HepG2 (cell line): ENCODE measurements around the gene PLAGL2. TPM values are rescaled to one million over a fixed set of nuclear protein-coding genes. Genes with fewer than 3 reads are reported as not detected.
A peak's percentile ranks its signal among the peaks of the same experiment; 100 is the strongest.

ENCODE experiments used
- CSRNP1 ChIP-seq: sonication (generic); formaldehyde crosslinking; IDR thresholded peaks from 2 replicates; pipeline ENCODE4 v1.8.1; 2023; ENCODE audit warnings: mild to moderate bottlenecking, missing genetic modification reagents
- HDAC1 ChIP-seq: sonication (generic); formaldehyde crosslinking; IDR thresholded peaks from 2 replicates; pipeline ENCODE4 v1.5.1; 2020; ENCODE audit warnings: mild to moderate bottlenecking, missing genetic modification reagents
- NFKB2 ChIP-seq: sonication (generic); formaldehyde crosslinking; IDR thresholded peaks from 2 replicates; pipeline ENCODE4 v1.4.0; 2020; ENCODE audit warnings: missing genetic modification reagents, borderline replicate concordance
- RNF219 ChIP-seq: sonication (generic); formaldehyde crosslinking; IDR thresholded peaks from 2 replicates; pipeline ENCODE4 v1.5.0; 2020; ENCODE audit warnings: mild to moderate bottlenecking, missing genetic modification reagents
- SPEN ChIP-seq: sonication (generic); formaldehyde crosslinking; IDR thresholded peaks from 2 replicates; pipeline ENCODE4 v1.5.1; 2020; ENCODE audit warnings: low read depth, mild to moderate bottlenecking, missing genetic modification reagents
- ZBTB34 ChIP-seq: sonication (generic); formaldehyde crosslinking; IDR thresholded peaks from 2 replicates; pipeline ENCODE4 v1.8.0; 2022; ENCODE audit warnings: mild to moderate bottlenecking, missing genetic modification reagents
- ZFP37 ChIP-seq: sonication (generic); formaldehyde crosslinking; IDR thresholded peaks from 2 replicates; pipeline ENCODE4 v1.4.0; 2020; ENCODE audit warnings: missing genetic modification reagents, borderline replicate concordance
- ZFYVE20 ChIP-seq: sonication (generic); formaldehyde crosslinking; IDR thresholded peaks from 2 replicates; pipeline ENCODE4 v1.8.0; 2023; ENCODE audit warnings: low read depth, mild to moderate bottlenecking, moderate library complexity, missing genetic modification reagents, borderline replicate concordance
- ZNF446 ChIP-seq: sonication (generic); formaldehyde crosslinking; IDR thresholded peaks from 2 replicates; pipeline ENCODE4 v1.5.0; 2020; ENCODE audit warnings: mild to moderate bottlenecking, missing genetic modification reagents
- ZNF556 ChIP-seq: sonication (generic); formaldehyde crosslinking; IDR thresholded peaks from 2 replicates; pipeline ENCODE4 v1.4.0; 2020; ENCODE audit warnings: mild to moderate bottlenecking, missing genetic modification reagents, borderline replicate concordance
- ZNF614 ChIP-seq: IDR thresholded peaks from 2 replicates; pipeline ENCODE4 v1.6.1; 2018; ENCODE audit warnings: missing biosample characterization, missing genetic modification reagents, inconsistent platforms, borderline replicate concordance
- ZNF672 ChIP-seq: sonication (generic); formaldehyde crosslinking; IDR thresholded peaks from 2 replicates; pipeline ENCODE4 v1.8.1; 2022; ENCODE audit warnings: missing genetic modification reagents
- polyA plus RNA-seq, 8 experiments: library from polyadenylated mRNA; depleted of rRNA in 3 of 8; stranded (reverse) in 7 of 8; unstranded in 1 of 8; fragments of >200 nt; fragmentation: Illumina TruSeq in 4 of 8; extraction: Trizol in 4 of 8; gene quantifications; 2 replicates each; pipeline versions ENCODE4 v1.2.1 to v1.2.3, GENCODE V29; 2011 to 2016; ENCODE audit warnings: low read depth in 4 of 8, missing spikeins in 1 of 8, mixed read lengths in 1 of 8; ENCODE audit not compliant: insufficient read depth in 1 of 8
- total RNA-seq, 5 experiments: library from RNA; depleted of rRNA; stranded (reverse); fragments of >200 nt; fragmentation: Illumina TruSeq; extraction: Trizol; gene quantifications; 2 replicates each; pipeline ENCODE4 v1.2.3, GENCODE V29; 2016; ENCODE audit warnings: low read depth in 1 of 5
- TF ChIP-seq, protein P1 (sequence below): sonication (generic); formaldehyde crosslinking; IDR thresholded peaks from 2 replicates; pipeline ENCODE4 v1.4.0; 2020; ENCODE audit warnings: missing genetic modification reagents
- TF ChIP-seq, protein P2 (sequence below): fragments of 450-650 bp; IDR thresholded peaks from 2 replicates; pipeline ENCODE4 v1.6.1; 2017
- TF ChIP-seq, protein P3 (sequence below): sonication (generic); IDR thresholded peaks from 2 replicates; pipeline ENCODE4 v1.6.1; 2016; ENCODE audit warnings: low read depth, borderline replicate concordance

Gene PLAGL2
- total and polyA plus RNA-seq, 2 of the 13 experiments (the other 11 are each of a cell fraction or from before 2014, with no cell fraction given): 15.2 to 15.3 TPM

GRCh38 chr20:32207626-32208498 lies at the start of gene PLAGL2, which contains the start of gene POFUT1 (continued):
- peak; percentile 70; the same call in 1 of the 2 replicates for TF ChIP-seq NFKB2 (CRISPR knock-in tag)
- TF ChIP-seq SPEN: peak; percentile 99
- peak; percentile 50; the same call in 1 of the 2 replicates for TF ChIP-seq ZFYVE20
- peak; percentile 47; the same call in 1 of the 2 replicates for TF ChIP-seq ZNF556 (CRISPR knock-in tag)
- peak; percentile 53; the same call in 1 of the 2 replicates for TF ChIP-seq RNF219 (CRISPR knock-in tag)
- peak; percentile 88 for TF ChIP-seq HDAC1
- TF ChIP-seq, protein P1, sequence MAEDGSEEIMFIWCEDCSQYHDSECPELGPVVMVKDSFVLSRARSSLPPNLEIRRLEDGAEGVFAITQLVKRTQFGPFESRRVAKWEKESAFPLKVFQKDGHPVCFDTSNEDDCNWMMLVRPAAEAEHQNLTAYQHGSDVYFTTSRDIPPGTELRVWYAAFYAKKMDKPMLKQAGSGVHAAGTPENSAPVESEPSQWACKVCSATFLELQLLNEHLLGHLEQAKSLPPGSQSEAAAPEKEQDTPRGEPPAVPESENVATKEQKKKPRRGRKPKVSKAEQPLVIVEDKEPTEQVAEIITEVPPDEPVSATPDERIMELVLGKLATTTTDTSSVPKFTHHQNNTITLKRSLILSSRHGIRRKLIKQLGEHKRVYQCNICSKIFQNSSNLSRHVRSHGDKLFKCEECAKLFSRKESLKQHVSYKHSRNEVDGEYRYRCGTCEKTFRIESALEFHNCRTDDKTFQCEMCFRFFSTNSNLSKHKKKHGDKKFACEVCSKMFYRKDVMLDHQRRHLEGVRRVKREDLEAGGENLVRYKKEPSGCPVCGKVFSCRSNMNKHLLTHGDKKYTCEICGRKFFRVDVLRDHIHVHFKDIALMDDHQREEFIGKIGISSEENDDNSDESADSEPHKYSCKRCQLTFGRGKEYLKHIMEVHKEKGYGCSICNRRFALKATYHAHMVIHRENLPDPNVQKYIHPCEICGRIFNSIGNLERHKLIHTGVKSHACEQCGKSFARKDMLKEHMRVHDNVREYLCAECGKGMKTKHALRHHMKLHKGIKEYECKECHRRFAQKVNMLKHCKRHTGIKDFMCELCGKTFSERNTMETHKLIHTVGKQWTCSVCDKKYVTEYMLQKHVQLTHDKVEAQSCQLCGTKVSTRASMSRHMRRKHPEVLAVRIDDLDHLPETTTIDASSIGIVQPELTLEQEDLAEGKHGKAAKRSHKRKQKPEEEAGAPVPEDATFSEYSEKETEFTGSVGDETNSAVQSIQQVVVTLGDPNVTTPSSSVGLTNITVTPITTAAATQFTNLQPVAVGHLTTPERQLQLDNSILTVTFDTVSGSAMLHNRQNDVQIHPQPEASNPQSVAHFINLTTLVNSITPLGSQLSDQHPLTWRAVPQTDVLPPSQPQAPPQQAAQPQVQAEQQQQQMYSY (CRISPR knock-in tag): peak; percentile 66
- TF ChIP-seq CSRNP1 (CRISPR knock-in tag): no peak; the same call in none of the 2 replicates
- TF ChIP-seq, protein P2, sequence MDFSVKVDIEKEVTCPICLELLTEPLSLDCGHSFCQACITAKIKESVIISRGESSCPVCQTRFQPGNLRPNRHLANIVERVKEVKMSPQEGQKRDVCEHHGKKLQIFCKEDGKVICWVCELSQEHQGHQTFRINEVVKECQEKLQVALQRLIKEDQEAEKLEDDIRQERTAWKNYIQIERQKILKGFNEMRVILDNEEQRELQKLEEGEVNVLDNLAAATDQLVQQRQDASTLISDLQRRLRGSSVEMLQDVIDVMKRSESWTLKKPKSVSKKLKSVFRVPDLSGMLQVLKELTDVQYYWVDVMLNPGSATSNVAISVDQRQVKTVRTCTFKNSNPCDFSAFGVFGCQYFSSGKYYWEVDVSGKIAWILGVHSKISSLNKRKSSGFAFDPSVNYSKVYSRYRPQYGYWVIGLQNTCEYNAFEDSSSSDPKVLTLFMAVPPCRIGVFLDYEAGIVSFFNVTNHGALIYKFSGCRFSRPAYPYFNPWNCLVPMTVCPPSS: no peak
- TF ChIP-seq ZNF672: no peak
- TF ChIP-seq, protein P3, sequence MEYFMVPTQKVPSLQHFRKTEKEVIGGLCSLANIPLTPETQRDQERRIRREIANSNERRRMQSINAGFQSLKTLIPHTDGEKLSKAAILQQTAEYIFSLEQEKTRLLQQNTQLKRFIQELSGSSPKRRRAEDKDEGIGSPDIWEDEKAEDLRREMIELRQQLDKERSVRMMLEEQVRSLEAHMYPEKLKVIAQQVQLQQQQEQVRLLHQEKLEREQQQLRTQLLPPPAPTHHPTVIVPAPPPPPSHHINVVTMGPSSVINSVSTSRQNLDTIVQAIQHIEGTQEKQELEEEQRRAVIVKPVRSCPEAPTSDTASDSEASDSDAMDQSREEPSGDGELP: peak; percentile 25; the same call in 1 of the 2 replicates
- no peak; the same call in 1 of the 2 replicates for TF ChIP-seq ZFP37 (CRISPR knock-in tag)
- TF ChIP-seq ZBTB34 (CRISPR knock-in tag): peak; percentile 82
- peak; percentile 74; the same call in 1 of the 2 replicates for TF ChIP-seq ZNF446 (CRISPR knock-in tag)
- peak; percentile 66; the same call in 1 of the 2 replicates for TF ChIP-seq ZNF614
